ENCODE measurements around the gene GGA1. TPM values are rescaled to one million over a fixed set of nuclear protein-coding genes. Genes with fewer than 3 reads are reported as not detected.

Gene GGA1
- total and polyA plus RNA-seq, 9 of the 15 experiments (the other 6 are each of a cell fraction or from before 2014, with no cell fraction given), result 1.5 to 69.5 (median 31.6) TPM

- TF ChIP-seq ATF3 (IDR thresholded peaks at IDR 0.05), result peak; percentile 71
- TF ChIP-seq ATF3 (CRISPR knock-in tag; conservative IDR thresholded peaks at IDR 0.05), result no peak
- peak; percentile 26; the same call in 1 of the 2 replicates for TF ChIP-seq ATF7 (IDR thresholded peaks at IDR 0.05)
- peak; percentile 34; the same call in 1 of the 2 replicates for TF ChIP-seq ZBTB2 (IDR thresholded peaks at IDR 0.05)
- TF ChIP-seq ID3 (CRISPR knock-in tag; IDR thresholded peaks at IDR 0.05), result no peak
- TF ChIP-seq ID3 (tag; IDR thresholded peaks at IDR 0.05), result 0 out of 2 replicates have a peak, but pooled peaks have one; percentile 44
- TF ChIP-seq CXXC5 (CRISPR knock-in tag; IDR thresholded peaks at IDR 0.05), result peak; percentile 35; the same call in 1 of the 2 replicates
- TF ChIP-seq CEBPB (tag; IDR thresholded peaks at IDR 0.05), result peak; percentile 79
- peak; percentile 38 for TF ChIP-seq CTCFL (IDR thresholded peaks at IDR 0.05; ENCODE audit: borderline replicate concordance, insufficient read depth, low read depth, low read length, poor library complexity, severe bottlenecking)
- TF ChIP-seq U2AF1 (optimal IDR thresholded peaks at IDR 0.05; ENCODE audit: low read depth, low read length), result no peak
- TF ChIP-seq MAFK (IDR thresholded peaks at IDR 0.05; ENCODE audit: low read length), result no peak
- peak; percentile 54; the same call in 1 of the 2 replicates for TF ChIP-seq ZBTB7A (IDR thresholded peaks at IDR 0.05; ENCODE audit: borderline replicate concordance, control insufficient read depth, low read depth, low read length)
These were observed 1.4 kb upstream of the GGA1 start (continued) for GRCh38 chr22:37607010-37607934.

Measured in K562 (cell line).